SH-SY5Y (cell line): ENCODE results near the gene CEACAM6.

Experiments
- GATA2 ChIP-seq: IDR thresholded peaks from 2 replicates; pipeline ENCODE4 v1.6.1; 2011; ENCODE audit warnings: mild to moderate bottlenecking, low read depth, low read length
- GATA3 ChIP-seq: IDR thresholded peaks from 2 replicates; pipeline ENCODE4 v1.6.1; 2011; ENCODE audit warnings: low read depth, mild to moderate bottlenecking, low read length, moderate library complexity

GRCh38 chr19:41813911-41814310 is 58.6 kb downstream of the CEACAM6 start:
- no peak for TF ChIP-seq GATA2
- TF ChIP-seq GATA3, result no peak
